Measurements from ENCODE around the gene ZNF576. TPM values are rescaled to one million over a fixed set of nuclear protein-coding genes. Genes with fewer than 3 reads are reported as not detected.

ZNF576 gene
- total RNA-seq, 6 experiments from 2014 or later: 18.1 to 20.8 (median 20.0) TPM

- no peak overlapping the region for H3K27ac Mint-ChIP-seq
- H3K36me3 Mint-ChIP-seq (ENCODE audit: low read depth): no peaks in the 10 kb centered on the region
- TF ChIP-seq CTCF (IDR thresholded peaks at IDR 0.05): no peak
- H3K9me3 Mint-ChIP-seq: no peaks in the 10 kb centered on the region
- H3K27me3 Mint-ChIP-seq (ENCODE audit: insufficient read depth): peaks cover 2% of the 10 kb centered on the region
- H3K4me1 Mint-ChIP-seq (ENCODE audit: low read depth): no peaks in the 10 kb centered on the region
- H3K4me3 Mint-ChIP-seq: no peak overlapping the region
- DNase-seq: no peak
Measured at GRCh38 chr19:43626838-43627237, 30.4 kb downstream of the ZNF576 start.

DNA sequence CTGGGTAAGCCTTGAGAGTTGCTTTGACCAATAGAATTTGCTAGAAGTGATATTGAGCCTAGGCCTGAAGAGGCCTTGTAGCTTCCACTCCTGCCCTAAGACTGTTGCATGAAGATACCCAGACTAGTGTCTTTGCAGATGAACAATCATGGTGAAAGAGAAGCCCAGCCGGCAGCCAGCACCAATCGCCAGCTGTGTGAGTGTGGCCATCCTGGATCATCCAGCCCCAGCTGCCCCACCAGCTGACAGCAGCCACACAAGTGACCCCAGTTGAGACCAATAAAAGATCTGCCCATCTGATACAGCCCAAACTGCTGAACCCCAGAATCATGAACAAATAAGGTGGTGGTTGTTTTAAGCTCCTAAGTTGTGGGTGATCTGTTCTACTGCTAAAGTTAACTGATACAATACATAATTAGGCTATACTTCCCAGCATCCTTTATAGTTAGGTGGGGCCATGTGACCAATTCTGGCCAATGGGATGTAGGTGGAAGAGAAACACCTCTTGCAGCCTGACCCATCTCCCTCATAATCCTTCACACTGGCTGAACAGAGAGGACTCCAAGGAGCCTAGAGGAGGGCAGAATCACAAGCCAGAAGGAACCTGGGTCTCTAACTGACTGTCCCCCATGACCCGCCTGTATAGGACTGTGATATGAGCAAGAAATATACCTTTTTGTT is 32.4 kb downstream of the ZNF576 start:
- Mint-ChIP-seq H3K4me3 (no peak overlapping the region), H3K27ac (no peak overlapping the region), H3K9me3 (no peaks in the 10 kb centered on the region), H3K27me3 (ENCODE audit: insufficient read depth) (peaks cover 7% of the 10 kb centered on the region), H3K4me1 (ENCODE audit: low read depth) (no peaks in the 10 kb centered on the region), H3K36me3 (ENCODE audit: low read depth) (no peaks in the 10 kb centered on the region)
- TF ChIP-seq CTCF (IDR thresholded peaks at IDR 0.05): no peak
- no peak for DNase-seq

DNA sequence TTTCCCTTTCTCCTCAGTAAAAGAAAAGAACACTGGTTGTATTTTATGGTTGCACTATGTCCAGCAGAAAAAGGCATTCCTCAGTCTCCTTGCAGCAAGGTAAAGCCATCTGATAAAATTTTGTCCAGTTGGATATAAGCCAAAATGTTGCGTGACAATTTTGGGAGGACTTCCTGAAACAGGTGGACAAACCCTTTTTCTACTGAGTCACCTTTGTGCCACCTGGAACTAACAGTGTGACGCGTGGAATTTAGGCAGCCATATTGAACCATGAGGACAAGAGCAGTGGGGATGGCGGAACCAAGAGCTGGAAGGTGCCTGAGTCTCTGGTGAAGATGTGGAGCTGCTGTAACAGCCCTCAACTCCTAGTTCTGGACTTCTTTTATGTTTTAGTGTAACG is 35.1 kb downstream of the ZNF576 start:
- H3K4me3 Mint-ChIP-seq: no peak overlapping the region
- DNase-seq: no peak
- H3K27ac Mint-ChIP-seq: no peak overlapping the region
- H3K4me1 Mint-ChIP-seq (ENCODE audit: low read depth): peaks cover 8% of the 10 kb centered on the region; the same call in 1 of the 2 replicates
- no peaks in the 10 kb centered on the region for H3K9me3 Mint-ChIP-seq
- no peaks in the 10 kb centered on the region for H3K36me3 Mint-ChIP-seq (ENCODE audit: low read depth)
- TF ChIP-seq CTCF (IDR thresholded peaks at IDR 0.05): no peak
- H3K27me3 Mint-ChIP-seq (ENCODE audit: insufficient read depth): peaks cover 5% of the 10 kb centered on the region

- Mint-ChIP-seq H3K27me3 (ENCODE audit: insufficient read depth) (peaks cover 18% of the 10 kb centered on the region), H3K9me3 (no peaks in the 10 kb centered on the region), H3K4me3 (no peak overlapping the region), H3K36me3 (ENCODE audit: low read depth) (no peaks in the 10 kb centered on the region), H3K4me1 (ENCODE audit: low read depth) (peaks cover 8% of the 10 kb centered on the region; the same call in 1 of the 2 replicates), H3K27ac (no peak overlapping the region)
- no peak for TF ChIP-seq CTCF (IDR thresholded peaks at IDR 0.05)
- DNase-seq: no peak
Measured at GRCh38 chr19:43633520-43633919, 37.1 kb downstream of the ZNF576 start.

DNA sequence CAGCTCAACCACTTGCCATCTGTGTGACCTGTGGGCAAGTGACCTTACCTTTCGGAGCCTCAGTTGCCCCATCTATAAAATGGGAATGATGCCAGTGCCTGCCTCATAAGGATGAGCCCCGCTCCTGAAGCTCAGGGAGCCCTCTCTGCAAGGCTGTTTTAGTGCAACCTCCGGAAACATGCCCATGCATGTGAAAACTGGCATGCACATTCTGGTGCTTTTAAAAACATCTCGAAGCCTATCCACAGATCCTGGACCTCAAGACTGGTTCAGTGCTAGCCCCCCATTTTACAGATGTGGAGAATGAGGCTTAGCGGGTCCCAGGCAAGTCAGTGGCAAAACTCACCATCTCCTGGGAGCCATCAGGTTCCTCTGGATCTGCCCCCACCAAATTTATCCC is 37.7 kb downstream of the ZNF576 start:
- no peak overlapping the region for H3K27ac Mint-ChIP-seq
- no peak for TF ChIP-seq CTCF (IDR thresholded peaks at IDR 0.05)
- peaks cover 8% of the 10 kb centered on the region; the same call in 1 of the 2 replicates for H3K4me1 Mint-ChIP-seq (ENCODE audit: low read depth)
- no peaks in the 10 kb centered on the region for H3K9me3 Mint-ChIP-seq
- H3K36me3 Mint-ChIP-seq (ENCODE audit: low read depth): no peaks in the 10 kb centered on the region
- H3K4me3 Mint-ChIP-seq: no peak overlapping the region
- H3K27me3 Mint-ChIP-seq (ENCODE audit: insufficient read depth): peaks cover 24% of the 10 kb centered on the region
- no peak for DNase-seq

Measured in HFFc6 (cell line).